Middle frontal gyrus (tissue), 1 donor: ENCODE measurements around the gene UBE2S.

Experiments used
- DNase-seq: peaks from one replicate; pipeline ENCODE4 v3.0.0-alpha.2; 2015; ENCODE audit warnings: low spot score; ENCODE audit errors: extremely low spot score

UBE2S gene

GRCh38 chr19:55384920-55385723 lies 22.5 kb downstream of the UBE2S start:
- DNase-seq: peak; percentile 91

GRCh38 chr19:55384131-55384919 lies 23.3 kb downstream of the UBE2S start, which contains the start of gene TMEM238:
Gene TMEM238 (minus strand): TSS chr19:55384292. CDS start chr19:55384259, 33 bp downstream.
- no peak for DNase-seq

GRCh38 chr19:55383279-55384130 lies 24.1 kb downstream of the UBE2S start:
- DNase-seq: no peak

- DNase-seq: no peak
Measured at GRCh38 chr19:55382522-55383054, 25.0 kb downstream of the UBE2S start.

- DNase-seq: no peak
Measured at GRCh38 chr19:55382013-55382412, 25.6 kb downstream of the UBE2S start.

- no peak for DNase-seq
Measured at GRCh38 chr19:55379174-55379573, 28.4 kb downstream of the UBE2S start.

- DNase-seq: no peak
Measured at GRCh38 chr19:55377356-55378131, 30.0 kb downstream of the UBE2S start.

GRCh38 chr19:55376241-55376933 lies 31.2 kb downstream of the UBE2S start, which contains the start of gene TMEM190:
Gene TMEM190 (plus strand): TSS chr19:55376826. CDS start chr19:55376854, 28 bp downstream.
- no peak for DNase-seq

GRCh38 chr19:55373993-55374757 lies 33.4 kb downstream of the UBE2S start:
- no peak for DNase-seq

GRCh38 chr19:55373306-55373992 lies 34.1 kb downstream of the UBE2S start:
- no peak for DNase-seq

- no peak for DNase-seq
Measured at GRCh38 chr19:55372316-55373081, 35.1 kb downstream of the UBE2S start.

- DNase-seq: no peak
Measured at GRCh38 chr19:55370305-55370988, 37.1 kb downstream of the UBE2S start, which contains the start of gene IL11. Gene IL11 (minus strand): TSS chr19:55370463. CDS start chr19:55370310, 153 bp downstream.

GRCh38 chr19:55369653-55370304 lies 37.8 kb downstream of the UBE2S start:
- DNase-seq: no peak

- DNase-seq: no peak
Measured at GRCh38 chr19:55368701-55369563, 38.7 kb downstream of the UBE2S start.

GRCh38 chr19:55368106-55368505 lies 39.5 kb downstream of the UBE2S start:
- DNase-seq: no peak
